Fibroblast of upper back skin (primary cell): Measurements from ENCODE around the gene GPSM1.
"Not testable (repeated sequence)": the region's sequence is repeated elsewhere in the genome, so short reads cannot be mapped to it uniquely, and the experiment has no call there.

Source experiments
- DNase-seq: peaks from one replicate; pipeline ENCODE4 v3.0.0-alpha.2; 2013

The GPSM1 gene

DNA sequence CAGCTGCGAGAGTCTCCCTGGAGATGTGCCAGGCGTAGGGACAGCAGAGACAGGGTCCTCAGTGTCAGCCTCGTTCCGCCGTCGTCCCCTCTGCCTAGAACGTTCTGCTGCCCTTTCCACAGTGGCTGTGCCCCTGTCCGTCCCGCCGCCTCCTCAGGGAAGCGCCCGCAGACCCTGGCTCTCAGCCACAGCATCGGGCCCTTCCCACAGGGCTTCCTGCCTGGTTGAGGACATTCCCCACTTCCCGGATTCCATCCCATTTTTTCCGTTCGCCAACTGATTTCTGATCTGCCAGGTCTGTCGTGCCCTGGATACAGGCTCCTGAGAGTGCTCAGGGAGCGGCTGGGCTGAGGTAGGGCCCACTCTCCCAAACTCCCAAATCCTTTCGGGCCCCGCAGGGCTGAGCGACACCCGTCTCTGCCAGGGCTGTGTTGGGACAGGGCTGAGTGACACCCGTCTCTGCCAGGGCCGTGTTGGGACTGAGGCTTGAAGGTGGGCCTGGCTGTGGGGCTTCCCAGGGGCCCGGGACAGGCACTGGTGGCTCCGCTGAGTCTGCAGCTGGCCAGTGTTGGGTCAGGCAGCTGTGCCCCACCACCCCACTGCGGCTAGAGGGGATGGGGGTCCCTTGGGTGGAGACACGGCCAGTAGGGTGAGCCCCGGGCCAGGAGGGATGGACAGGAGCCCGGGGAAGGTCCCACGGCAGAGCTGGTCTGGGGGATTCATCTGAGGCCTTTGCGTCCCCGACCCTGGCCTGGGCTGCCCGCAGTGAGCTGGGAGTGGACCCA is 20.3 kb downstream of the GPSM1 start:
- DNase-seq: no peak

GRCh38 chr9:136348691-136349090 is 21.4 kb downstream of the GPSM1 start:
- no peak for DNase-seq

DNA sequence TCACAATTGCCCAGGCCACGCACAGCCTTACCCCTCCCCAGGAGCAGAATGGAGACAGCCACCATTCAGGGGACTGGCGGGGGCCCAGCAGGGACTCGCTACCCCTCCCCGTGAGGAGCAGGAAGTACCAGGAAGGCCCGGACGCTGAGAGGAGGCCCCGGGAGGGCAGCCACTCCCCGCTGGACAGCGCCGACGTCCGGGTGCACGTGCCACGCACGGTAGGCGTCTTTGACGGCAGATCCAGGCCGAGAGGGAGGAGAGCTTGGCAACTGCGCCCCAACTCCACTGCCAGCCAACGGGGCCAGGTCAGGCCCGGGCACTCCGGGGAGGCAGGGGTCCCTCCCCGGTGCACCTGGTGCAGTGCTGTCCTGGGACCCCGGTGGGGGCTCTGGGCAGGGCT is 22.2 kb downstream of the GPSM1 start:
- DNase-seq: no peak

GRCh38 chr9:136351252-136351800 is 24.0 kb downstream of the GPSM1 start:
- no peak for DNase-seq

GRCh38 chr9:136351868-136352267 is 24.5 kb downstream of the GPSM1 start:
- DNase-seq: not testable (repeated sequence)

- DNase-seq: no peak
Measured at GRCh38 chr9:136352682-136353081, 25.3 kb downstream of the GPSM1 start.

DNA sequence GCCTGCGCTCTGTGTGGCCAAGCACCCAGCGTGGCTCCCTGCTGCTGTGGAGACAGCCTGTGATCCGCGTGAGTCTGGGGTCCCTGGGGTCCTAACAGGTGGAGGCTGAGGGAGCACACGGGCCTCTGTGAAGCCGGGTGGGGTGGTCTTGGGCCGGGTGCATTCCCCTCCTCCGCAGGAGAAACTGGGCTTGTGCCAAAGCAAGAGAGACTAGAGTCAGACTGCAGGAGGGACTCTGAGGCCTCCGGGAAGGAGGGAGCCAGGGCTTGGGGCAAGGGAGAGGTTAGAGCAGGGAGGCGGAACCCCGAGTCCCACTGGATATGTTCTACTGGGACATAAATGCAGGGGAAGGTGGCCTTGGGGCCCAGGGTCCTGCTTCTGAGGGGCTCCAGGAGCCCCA is 25.7 kb downstream of the GPSM1 start:
- DNase-seq: no peak

- no peak for DNase-seq
Measured at GRCh38 chr9:136353757-136354488, 26.6 kb downstream of the GPSM1 start.

DNA sequence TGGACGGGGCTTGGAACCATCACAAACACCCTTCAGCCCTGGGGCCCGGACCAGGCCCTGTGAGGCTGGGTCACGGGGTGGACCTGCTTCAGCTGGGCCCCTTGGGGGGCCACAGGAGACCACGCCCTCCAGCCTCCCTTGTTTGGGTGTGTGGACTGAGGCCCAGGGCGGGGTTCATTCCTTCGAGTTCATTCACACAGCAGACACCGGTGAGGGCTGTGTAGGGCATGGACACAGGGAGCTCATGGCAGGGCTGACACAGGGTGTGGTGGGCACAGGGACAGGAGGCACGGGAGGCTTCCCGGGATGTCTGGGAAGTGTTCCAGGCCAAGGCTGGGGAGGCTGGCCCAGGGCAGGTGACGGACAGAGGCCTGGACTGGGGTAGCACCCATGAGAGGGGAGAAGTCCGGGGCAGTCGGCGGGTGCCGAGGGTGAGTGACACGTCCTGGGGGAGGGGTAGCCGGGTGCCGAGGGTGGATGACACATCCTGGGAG is 27.3 kb downstream of the GPSM1 start:
- peak; percentile 23 for DNase-seq

GRCh38 chr9:136355616-136356557 is 28.5 kb downstream of the GPSM1 start:
- no peak for DNase-seq

GRCh38 chr9:136357202-136357725 is 29.9 kb downstream of the GPSM1 start:
- DNase-seq: no peak

- no peak for DNase-seq
Measured at GRCh38 chr9:136358016-136358415, 30.7 kb downstream of the GPSM1 start.

DNA sequence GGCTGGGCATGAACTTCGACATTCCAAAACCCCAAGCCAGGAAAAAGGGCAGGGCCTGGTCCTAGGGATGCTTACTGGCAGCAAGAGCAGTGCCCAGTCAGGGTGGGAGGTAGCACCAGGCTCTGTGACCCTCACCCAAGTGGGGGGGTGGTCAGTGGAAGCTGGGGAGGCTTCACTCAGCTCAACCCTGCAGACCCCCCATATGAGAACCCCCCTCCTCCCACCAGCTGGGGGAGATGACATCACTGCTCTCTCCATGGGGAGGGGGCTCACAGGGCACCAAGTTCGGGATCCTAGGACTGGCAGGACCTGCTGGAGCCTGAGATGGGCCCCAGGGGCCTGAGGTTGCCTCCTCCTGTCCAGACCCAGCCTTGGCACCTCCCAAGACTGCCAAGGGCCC is 31.5 kb downstream of the GPSM1 start:
- DNase-seq: no peak

GRCh38 chr9:136359774-136360718 is 32.7 kb downstream of the GPSM1 start:
- no peak for DNase-seq

- DNase-seq: no peak
Measured at GRCh38 chr9:136361047-136361753, 33.9 kb downstream of the GPSM1 start.

DNA sequence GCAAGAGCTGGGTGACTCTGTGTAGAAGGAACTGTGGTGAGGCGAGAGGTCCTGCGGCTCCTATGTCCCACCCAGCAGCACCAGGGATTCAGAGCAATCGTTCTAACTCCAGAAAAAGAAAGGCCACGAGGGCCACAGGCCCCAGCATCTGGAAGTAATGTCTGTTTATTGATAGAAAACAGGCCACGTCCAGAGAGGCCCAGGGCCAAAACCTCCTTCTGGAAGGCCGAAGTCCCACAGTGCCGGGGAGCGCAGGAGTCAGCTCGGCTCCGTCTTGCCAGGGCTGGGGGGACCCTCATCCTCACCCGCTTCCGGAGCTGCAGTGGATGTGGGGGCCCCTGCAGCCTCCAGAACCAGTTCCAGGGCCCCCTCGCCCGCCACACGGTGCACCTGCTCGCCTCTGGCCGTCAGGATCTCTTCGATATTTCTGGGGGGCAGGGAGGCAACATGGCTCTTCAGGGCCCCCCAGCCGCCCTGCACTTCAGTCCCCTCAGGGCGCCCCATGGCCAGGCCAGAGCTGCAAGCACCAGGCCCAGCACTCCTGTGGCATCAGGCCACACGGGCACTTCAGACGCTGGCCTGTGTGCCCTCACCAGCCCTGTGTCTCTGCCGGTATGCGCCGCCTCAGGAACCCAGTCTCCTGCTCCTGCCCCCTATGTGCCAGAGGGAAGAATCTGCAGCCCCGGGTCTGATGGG is 34.6 kb downstream of the GPSM1 start:
- no peak for DNase-seq

DNA sequence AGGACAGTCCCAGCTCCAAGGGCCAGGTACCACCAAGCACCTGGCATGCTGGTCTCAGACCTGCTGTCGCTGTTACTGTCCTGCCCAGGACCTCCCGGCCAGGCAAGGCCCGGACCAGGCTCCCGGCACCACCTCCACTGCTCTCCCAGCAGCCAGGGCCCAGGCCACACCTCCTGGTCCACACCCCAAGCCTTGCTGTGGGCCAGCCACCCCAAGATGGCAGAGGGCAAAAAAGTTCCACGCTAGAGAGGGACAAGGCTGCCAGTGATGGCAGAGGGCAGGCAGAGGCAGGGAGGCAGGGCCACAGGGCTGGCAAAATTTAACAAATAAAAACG is 35.1 kb downstream of the GPSM1 start:
- no peak for DNase-seq

GRCh38 chr9:136363106-136363948 is 36.0 kb downstream of the GPSM1 start, which contains the start of gene DNLZ:
TSS of gene DNLZ (minus strand) at chr9:136363744. CDS start at chr9:136363714, 30 bp downstream.
- DNase-seq: peak; percentile 95
